Measurements from ENCODE around the gene SLC19A1.

The SLC19A1 gene

DNA sequence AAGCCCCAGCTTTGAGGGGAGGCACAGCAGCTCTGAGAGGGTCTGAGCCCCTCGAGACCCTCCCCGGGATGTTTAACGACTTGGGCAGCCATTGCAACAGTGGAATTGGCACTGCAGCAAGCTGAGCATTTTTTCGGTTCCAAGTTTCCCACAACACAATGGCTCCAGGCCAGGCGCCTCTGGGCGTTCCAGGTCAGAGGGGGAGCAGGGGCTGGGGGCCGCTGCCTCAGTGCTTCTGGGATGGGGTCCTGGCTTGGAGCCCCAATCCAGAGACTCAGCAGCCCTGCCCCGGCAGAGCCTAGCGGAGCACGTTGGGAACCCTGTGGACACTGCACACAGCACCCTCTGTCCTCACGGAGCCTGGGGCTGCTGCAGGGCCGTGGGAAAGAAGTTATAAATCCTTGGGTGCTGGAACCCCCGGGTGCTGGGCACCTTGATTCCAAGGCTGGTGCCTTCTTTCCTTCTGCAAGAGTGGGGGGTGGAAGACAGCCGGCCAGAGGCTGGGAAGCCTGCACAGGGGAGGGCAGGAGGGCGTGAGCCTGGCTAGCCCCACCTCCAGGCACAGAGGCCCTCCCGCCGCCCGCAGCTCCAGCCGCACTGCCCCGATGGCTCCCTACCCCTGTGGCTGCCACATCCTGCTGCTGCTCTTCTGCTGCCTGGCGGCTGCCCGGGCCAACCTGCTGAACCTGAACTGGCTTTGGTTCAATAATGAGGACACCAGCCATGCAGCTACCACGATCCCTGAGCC, 87.1 kb downstream of the SLC19A1 start:
- no peak for DNase-seq (ENCODE audit: low read depth)
- TF ChIP-seq, protein P1, sequence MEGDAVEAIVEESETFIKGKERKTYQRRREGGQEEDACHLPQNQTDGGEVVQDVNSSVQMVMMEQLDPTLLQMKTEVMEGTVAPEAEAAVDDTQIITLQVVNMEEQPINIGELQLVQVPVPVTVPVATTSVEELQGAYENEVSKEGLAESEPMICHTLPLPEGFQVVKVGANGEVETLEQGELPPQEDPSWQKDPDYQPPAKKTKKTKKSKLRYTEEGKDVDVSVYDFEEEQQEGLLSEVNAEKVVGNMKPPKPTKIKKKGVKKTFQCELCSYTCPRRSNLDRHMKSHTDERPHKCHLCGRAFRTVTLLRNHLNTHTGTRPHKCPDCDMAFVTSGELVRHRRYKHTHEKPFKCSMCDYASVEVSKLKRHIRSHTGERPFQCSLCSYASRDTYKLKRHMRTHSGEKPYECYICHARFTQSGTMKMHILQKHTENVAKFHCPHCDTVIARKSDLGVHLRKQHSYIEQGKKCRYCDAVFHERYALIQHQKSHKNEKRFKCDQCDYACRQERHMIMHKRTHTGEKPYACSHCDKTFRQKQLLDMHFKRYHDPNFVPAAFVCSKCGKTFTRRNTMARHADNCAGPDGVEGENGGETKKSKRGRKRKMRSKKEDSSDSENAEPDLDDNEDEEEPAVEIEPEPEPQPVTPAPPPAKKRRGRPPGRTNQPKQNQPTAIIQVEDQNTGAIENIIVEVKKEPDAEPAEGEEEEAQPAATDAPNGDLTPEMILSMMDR (conservative IDR thresholded peaks at IDR 0.05; ENCODE audit: low read depth, low read length), result no peak
- no peak overlapping the region for H3K4me3 ChIP-seq (ENCODE audit: low read length)

DNA sequence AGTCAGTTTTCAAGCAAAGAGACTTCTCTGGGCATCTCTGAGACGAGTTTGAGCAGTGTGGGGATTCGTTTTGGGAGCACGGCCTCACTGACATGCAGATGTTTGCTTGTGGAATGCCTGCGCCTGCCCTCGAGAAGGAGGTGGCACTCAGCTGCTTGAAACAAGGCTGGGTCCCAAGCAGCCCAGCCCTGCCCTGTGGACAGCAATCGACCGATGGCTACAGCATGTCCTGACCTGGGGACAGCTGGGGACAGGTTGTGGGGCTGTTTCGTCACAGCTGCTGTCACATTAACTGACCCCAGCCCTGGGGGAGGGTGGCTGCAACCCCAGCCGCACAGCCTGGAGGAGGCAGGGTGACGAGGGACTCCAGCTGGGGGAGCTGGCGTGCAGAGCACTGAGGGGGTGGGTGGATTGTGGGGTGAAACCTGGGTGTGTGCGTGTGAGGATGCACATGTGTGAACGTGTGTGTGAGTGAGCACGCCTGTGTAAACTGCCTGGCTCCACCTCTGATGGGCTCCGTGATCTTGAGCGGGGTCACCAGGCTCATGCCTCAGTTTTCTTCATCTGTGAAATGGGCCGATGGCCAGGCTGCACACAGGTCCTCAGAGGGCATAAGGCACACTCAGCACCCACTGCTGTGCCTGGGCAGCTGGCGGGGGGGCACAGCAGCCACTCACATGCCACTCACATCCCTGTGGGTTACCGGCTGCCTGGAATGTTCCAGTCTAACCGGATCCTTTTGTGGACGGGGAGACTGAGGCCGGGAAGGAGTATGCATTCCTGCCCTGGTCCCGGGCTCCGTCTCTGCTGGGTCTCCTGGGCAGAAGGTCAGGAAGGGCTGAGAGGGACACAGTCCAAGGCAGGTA, 87.9 kb downstream of the SLC19A1 start:
- no peak overlapping the region for H3K4me3 ChIP-seq (ENCODE audit: low read length)
- no peak for DNase-seq (ENCODE audit: low read depth)
- TF ChIP-seq, protein P1 (conservative IDR thresholded peaks at IDR 0.05; ENCODE audit: low read depth, low read length), result no peak

DNA sequence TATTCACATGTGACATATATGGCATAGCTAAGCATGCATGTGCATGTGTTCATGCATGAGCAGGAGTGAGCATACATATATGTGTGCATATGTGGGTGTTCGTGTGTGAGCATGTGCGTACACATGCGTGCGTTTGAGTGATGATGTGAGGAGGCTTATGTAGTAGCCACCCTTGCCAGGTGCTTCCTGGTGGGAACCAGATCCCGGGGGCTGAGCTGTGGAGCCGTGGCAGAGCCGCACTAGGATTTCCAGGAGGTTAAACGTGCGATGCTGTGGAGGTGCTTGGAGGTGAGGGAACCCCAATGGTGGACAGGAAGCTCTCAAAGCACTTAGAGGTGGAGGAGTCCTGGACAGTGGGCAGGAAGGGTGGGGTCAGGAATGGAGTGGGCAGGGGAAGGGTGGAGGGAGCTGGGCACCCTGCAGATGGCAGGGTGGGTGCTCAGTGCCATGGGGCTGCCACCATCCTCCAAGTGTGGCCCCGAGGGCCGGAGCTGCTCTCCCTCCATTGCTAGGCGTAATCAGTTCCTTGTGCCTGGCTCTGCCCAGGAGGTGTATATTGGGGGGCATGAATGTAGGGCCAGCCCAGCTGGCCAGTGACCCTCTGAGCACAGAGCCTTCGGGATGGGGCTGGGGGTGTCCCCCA, 88.8 kb downstream of the SLC19A1 start:
- TF ChIP-seq, protein P1 (conservative IDR thresholded peaks at IDR 0.05; ENCODE audit: low read depth, low read length), result no peak
- DNase-seq (ENCODE audit: low read depth), result no peak
- H3K4me3 ChIP-seq (ENCODE audit: low read length), result no peak overlapping the region

DNA sequence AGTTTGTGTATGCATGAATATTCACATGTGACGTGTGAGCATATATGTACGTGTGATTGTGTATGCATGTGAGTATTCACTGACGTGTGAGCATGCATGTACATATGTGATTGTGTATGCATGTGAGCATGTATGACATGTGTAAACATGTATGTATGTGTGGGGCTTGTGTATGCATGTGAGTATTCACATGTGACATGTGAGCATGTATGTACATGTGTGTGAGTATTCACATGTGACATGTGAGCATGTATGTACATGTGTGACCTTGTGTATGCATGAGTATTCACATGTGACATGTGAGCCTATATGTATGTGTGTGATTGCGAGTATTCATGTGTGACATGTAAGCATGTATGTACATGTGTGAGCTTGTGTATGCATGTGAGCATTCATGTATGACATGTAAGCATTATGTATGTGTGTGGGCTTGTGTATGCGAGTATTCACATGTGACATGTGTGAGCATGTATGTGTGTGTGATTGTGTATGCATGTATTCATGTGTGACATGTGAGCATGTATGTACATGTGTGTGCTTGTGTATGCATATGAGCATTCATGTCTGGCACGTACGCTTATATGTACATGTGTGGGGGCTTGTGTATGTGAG, 89.4 kb downstream of the SLC19A1 start:
- DNase-seq (ENCODE audit: low read depth), result no peak
- TF ChIP-seq, protein P1 (conservative IDR thresholded peaks at IDR 0.05; ENCODE audit: low read depth, low read length), result no peak

DNA sequence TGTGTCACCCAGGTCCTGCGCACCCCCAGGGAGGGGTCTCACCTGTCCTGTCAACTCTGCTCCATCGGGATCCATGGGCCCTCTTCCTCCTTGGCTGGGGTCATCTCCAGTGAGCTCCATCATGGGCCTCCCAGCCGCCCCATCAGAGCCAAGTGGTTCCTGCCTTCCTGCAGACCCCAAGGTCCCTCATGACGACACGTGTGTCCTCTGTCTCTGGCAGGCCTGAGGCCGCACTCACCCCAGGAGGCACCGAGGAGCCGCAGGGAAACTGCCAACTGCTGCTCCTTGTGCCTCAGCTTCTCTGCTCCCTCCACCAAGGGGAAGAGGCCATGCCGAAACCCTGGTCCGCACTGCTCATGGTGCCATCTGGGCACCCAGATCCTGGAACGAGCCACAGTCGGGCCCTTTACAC, 90.5 kb downstream of the SLC19A1 start:
- DNase-seq (ENCODE audit: low read depth), result no peak
- TF ChIP-seq, protein P1 (conservative IDR thresholded peaks at IDR 0.05; ENCODE audit: low read depth, low read length), result no peak
- H3K4me3 ChIP-seq (ENCODE audit: low read length), result no peak overlapping the region

More for the DNA sequence above, 89.4 kb downstream of the SLC19A1 start:
- no peak overlapping the region for H3K4me3 ChIP-seq (ENCODE audit: low read length)

DNA sequence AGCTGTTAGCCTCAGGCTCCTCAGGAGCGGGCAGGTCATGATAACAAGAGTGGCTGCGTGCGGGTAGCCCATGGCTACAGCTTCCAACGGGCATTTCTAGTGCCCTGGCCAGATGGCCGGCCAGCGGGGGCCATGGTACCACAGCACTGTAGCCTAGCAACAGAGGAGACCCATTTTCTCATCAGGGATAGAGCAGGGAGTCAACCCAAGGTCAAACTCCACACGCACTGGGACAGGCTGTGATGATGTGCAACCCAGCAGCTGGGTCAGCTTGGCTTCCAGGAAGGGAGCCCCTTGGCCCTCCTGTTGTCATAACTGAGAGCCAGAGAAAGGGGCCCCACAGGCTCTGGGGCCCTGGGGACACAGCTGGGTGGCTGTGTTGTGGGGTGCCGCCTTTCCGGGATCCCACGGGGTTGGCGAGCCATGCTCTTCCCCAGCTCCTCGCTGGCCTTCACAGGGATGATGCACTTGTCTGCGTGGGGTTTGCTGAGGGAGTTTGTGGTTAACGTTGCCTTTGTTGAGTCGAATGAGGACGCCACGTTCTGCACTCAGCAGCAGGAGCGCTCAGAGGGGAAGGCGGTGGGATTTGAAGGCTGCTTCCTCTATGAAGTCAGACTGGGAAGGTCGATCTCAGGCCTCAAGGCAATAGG, 91.0 kb downstream of the SLC19A1 start:
- H3K4me3 ChIP-seq (ENCODE audit: low read length), result no peak overlapping the region
- TF ChIP-seq, protein P1 (conservative IDR thresholded peaks at IDR 0.05; ENCODE audit: low read depth, low read length), result no peak
- DNase-seq (ENCODE audit: low read depth), result no peak

Measured in retinal pigment epithelial cell (primary cell).